Putamen (tissue), 1 donor: Measurements from ENCODE around the gene DGCR8.

Experiments
- DNase-seq: peaks from one replicate; pipeline ENCODE4 v3.0.0-alpha.2; 2016; ENCODE audit warnings: low spot score

DGCR8 gene

GRCh38 chr22:20079745-20080444, at the start of gene DGCR8:
Gene DGCR8, plus strand, starts transcription at chr22:20080241. Its CDS starts 5,723 bp downstream, at chr22:20085964.
- peak; percentile 96 for DNase-seq

GRCh38 chr22:20031732-20032406, 48.2 kb upstream of the DGCR8 start:
- no peak for DNase-seq

- no peak for DNase-seq
Measured at GRCh38 chr22:20032407-20032991, 47.5 kb upstream of the DGCR8 start.

GRCh38 chr22:20033045-20033706, 46.9 kb upstream of the DGCR8 start:
- peak; percentile 47 for DNase-seq

- DNase-seq, result no peak
Measured at GRCh38 chr22:20034143-20034542, 45.9 kb upstream of the DGCR8 start.

- no peak for DNase-seq
Measured at GRCh38 chr22:20035375-20036083, 44.5 kb upstream of the DGCR8 start.

GRCh38 chr22:20036084-20036482, 44.0 kb upstream of the DGCR8 start:
- no peak for DNase-seq

- DNase-seq, result no peak
Measured at GRCh38 chr22:20036535-20037392, 43.3 kb upstream of the DGCR8 start.

GRCh38 chr22:20037419-20037818, 42.6 kb upstream of the DGCR8 start:
- no peak for DNase-seq

GRCh38 chr22:20038574-20038973, 41.5 kb upstream of the DGCR8 start:
- no peak for DNase-seq

GRCh38 chr22:20039683-20040325, 40.2 kb upstream of the DGCR8 start:
- DNase-seq, result no peak

GRCh38 chr22:20040327-20041200, 39.5 kb upstream of the DGCR8 start:
- no peak for DNase-seq

- no peak for DNase-seq
Measured at GRCh38 chr22:20043057-20043996, 36.7 kb upstream of the DGCR8 start.

GRCh38 chr22:20043997-20044342, 36.1 kb upstream of the DGCR8 start:
- DNase-seq, result no peak

- no peak for DNase-seq
Measured at GRCh38 chr22:20044495-20045151, 35.4 kb upstream of the DGCR8 start.

- no peak for DNase-seq
Measured at GRCh38 chr22:20046730-20047129, 33.3 kb upstream of the DGCR8 start.

- DNase-seq, result no peak
Measured at GRCh38 chr22:20051927-20052308, 28.1 kb upstream of the DGCR8 start.
